HL-60/S4 treated with retinoic acid at 250 ng/mL for 4 days and 3 days (cell line): ENCODE measurements around the gene CYP20A1.
"Not testable (repeated sequence)": the region's sequence is repeated elsewhere in the genome, so short reads cannot be mapped to it uniquely, and the experiment has no call there.

ENCODE experiments used
- in situ Hi-C: fragments of 300-500 bp; cut with MboI; formaldehyde crosslinking; loops from 2 replicates; pipeline ENCODE4 v1.7.0; 2022; ENCODE audit warnings: low sequenced_read_pairs

CYP20A1 gene, protein sequence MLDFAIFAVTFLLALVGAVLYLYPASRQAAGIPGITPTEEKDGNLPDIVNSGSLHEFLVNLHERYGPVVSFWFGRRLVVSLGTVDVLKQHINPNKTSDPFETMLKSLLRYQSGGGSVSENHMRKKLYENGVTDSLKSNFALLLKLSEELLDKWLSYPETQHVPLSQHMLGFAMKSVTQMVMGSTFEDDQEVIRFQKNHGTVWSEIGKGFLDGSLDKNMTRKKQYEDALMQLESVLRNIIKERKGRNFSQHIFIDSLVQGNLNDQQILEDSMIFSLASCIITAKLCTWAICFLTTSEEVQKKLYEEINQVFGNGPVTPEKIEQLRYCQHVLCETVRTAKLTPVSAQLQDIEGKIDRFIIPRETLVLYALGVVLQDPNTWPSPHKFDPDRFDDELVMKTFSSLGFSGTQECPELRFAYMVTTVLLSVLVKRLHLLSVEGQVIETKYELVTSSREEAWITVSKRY

DNA sequence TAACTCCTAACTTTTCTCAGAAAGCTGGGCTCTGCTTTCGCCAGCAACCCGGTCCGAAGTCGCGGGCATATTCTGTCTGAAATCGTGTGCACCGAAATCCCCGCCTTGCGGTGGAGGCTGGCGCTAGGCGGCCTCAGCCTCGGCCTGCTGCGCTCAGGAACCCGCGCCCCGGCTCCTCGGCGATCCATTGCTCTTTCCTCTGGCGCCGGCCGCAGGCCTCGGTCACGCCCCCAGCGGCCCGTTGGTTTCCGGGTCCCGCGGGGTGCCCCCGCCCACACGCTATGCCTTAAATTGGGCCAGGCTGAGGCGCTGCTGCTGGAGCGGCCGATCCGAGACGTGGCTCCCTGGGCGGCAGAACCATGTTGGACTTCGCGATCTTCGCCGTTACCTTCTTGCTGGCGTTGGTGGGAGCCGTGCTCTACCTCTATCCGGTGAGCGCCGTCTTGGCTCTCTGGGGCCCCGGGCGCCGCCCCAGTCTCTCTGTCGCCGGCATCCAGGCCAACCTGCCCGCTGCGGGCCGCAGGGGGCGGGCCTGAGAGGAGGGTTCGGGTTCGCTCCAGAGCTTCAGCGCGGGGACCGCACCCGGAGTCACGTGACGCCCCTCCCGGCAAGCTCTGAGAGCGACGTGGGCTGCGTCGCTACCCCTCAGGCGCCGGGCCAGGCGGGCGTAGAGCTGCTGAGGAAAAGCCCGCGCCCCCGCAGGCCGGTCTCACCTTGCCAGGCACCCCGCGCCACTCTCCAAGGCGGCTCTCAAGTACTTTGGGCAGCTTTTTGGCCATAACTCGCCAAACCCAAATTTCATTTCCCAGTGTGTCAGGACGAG lies at the start of gene CYP20A1:
CYP20A1 (plus strand) TSS at position 315 of the 823 bp plus-strand sequence; CDS start at position 360, 45 bp downstream.
- in situ Hi-C loops, result no loop called here

DNA sequence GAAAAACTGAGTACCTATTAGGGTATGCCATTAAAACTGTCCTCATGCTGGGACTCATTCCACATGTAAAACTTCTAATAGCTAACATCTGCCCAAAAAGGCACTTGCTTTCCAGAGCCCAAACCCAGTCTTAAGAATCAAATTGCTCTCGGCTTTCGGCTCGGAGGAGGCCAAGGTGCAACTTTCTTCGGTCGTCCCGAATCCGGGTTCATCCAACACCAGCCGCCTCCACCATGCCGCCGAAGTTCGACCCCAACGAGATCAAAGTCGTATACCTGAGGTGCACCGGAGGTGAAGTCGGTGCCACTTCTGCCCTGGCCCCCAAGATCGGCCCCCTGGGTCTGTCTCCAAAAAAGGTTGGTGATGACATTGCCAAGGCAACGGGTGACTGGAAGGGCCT lies 48.3 kb upstream of the CYP20A1 start:
- in situ Hi-C loops, result not testable (repeated sequence)

DNA sequence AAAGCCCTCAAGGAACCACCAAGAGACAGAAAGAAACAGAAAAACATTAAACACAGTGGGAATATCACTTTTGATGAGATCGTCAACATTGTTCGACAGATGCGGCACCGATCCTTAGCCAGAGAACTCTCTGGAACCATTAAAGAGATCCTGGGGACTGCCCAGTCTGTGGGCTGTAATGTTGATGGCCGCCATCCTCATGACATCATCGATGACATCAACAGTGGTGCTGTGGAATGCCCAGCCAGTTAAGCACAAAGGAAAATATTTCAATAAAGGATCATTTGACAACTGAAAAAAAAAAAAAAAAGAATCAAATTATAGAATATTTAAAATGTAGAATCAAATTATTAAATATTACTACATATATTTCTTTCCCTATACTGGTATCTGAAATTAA lies 47.8 kb upstream of the CYP20A1 start:
- in situ Hi-C loops, result not testable (repeated sequence)

DNA sequence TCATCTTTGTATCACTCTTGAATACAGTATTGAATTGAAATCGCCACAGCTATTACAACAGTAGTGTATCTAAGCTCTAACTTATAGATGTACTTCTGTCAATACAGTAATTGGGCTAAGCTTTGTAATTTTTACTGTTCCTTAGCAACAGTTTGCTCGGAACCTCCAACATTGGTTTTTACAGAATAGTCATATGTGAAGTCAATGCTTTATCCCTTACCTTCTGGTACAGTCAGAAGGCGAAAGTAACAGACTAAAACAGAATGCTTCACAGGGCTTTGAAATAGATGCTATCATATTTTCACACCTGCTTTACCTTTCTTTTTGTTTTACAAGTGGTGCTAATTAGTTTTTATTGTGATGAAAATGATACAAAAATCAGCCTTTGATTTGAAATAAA lies 46.9 kb upstream of the CYP20A1 start:
- in situ Hi-C loops, result no loop called here

DNA sequence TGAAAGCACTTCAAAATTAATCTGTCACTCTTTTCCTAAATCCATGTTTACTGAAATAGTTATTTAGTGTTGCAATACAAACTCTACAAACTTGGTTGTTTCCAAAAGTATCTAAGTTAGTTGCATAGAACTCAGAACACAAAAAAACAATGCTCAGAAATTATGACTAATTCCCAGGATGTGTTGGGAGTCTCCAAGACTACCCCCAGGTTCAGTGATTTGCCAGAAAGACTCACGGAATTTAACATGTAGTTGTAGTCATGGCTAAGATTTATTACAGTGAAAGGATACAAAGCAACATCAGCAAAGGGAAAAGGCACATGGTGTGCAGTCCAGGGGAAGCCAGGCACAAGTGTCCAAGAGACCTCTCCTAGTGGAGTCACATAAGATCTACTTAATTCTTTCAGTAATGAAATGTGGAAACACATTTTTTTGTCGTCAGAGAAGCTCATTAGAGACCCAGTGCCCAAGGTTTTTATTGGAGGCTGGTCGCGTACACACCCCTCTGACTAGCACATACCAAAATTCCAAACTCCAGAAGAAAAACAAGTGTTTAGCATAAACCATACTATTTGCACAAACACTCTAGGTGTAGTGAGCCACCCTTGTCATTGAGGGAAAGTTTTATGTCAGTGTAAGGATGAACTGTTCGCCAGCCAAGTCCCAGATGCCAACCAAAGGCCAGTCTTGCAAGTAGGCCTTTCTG lies 43.3 kb upstream of the CYP20A1 start:
- in situ Hi-C loops, result no loop called here

DNA sequence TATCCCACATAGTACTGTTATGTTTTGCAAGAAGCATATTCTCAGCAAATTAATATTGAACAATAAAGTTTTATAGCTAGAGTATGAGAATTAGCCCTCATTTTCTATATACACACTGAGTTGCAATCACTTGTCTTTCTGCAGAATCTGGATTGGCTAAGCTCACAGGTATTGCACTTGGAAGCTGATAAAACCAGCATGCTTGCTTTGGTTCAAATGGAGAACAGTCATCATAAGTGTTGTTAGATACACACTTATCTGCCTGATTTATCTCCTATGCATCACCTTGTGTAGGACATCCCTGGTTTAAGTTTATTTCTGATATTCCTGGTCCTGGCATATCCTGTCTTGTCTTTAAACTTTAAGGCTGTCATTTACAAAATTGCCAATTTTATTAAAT lies 38.0 kb upstream of the CYP20A1 start:
- in situ Hi-C loops, result no loop called here

DNA sequence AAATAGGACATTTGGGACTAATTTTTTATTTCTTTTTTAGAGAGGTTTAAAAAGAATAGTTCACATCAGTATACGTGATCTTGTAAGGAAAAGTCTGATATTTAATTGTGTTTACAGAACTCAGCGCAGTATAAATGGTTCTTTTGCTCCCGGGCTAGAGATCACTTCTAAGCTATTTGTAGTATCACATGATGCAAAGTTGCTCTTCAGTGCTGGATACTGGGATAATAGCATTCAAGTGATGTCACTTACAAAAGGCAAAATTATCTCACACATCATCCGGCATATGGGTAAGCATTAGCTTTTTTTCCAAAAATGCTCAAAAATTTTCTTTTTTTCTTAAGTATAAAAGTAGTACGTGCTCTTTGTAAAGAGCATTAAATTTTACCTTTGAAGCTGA lies 37.4 kb upstream of the CYP20A1 start:
- in situ Hi-C loops, result no loop called here

DNA sequence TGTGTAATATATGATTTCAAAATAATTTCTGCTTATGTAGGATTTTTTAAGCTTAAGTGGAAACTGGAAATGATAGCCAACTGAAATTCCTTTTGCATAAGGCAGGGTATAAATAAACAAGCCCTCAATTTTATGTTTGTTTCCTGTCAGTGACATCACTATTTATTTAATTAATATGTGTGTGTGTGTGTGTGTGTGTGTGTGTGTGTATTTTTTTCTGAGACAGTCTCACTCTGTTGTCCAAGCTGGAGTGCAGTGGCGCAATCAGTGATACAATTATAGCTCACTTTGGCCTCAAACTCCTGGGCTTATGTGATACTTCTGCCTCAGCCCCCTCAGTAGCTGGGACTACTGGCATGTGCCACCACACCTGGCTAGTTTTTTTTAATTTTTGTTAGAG lies 29.3 kb upstream of the CYP20A1 start:
- in situ Hi-C loops, result no loop called here

DNA sequence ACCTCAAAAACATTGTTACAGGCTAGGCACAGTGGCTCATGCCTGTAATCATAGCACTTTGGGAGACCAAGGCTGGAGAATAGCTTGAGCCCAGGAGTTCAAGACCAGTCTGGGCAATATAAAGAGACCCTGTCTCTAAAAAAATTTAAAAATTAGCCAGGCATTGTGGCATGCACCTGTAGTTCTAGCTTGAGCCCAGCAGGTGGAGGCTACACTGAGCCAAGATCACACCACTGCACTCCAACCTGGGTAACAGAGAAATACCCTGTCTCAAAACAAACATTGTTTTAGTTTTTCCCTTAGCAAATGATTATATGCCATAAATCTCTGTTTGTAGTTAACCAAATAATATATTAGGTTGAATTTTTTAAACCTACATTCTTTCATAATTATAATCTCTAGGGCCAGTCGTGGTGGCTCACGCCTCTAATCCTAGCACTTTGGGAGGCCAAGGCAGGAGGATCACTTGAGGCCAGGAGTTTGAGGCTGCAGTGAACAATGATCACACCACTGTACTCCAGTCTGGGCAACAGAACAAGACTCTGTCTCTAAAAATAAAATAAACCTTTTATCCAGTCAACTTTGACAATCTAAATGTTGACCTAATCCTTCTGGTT lies 13.3 kb upstream of the CYP20A1 start:
- in situ Hi-C loops, result no loop called here

DNA sequence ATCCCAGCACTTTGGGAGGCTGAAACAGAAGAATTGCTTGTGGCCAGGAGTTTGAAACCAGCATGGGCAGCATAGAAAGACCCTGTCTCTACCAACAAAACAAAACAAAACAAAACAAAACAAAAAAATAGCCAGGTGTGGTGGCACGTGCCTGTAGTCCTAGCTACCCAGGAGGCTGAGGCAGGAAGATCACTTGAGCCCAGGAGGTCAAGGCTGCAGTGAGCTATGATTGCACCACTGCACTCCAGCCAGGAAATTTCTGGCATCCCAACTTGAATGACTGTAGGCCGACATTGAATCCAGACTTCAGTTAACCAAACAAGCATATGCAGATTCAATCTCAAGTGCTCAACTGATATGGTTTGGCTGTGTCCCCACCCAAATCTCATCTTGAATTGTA lies 9.1 kb upstream of the CYP20A1 start:
- in situ Hi-C loops, result not testable (repeated sequence)

DNA sequence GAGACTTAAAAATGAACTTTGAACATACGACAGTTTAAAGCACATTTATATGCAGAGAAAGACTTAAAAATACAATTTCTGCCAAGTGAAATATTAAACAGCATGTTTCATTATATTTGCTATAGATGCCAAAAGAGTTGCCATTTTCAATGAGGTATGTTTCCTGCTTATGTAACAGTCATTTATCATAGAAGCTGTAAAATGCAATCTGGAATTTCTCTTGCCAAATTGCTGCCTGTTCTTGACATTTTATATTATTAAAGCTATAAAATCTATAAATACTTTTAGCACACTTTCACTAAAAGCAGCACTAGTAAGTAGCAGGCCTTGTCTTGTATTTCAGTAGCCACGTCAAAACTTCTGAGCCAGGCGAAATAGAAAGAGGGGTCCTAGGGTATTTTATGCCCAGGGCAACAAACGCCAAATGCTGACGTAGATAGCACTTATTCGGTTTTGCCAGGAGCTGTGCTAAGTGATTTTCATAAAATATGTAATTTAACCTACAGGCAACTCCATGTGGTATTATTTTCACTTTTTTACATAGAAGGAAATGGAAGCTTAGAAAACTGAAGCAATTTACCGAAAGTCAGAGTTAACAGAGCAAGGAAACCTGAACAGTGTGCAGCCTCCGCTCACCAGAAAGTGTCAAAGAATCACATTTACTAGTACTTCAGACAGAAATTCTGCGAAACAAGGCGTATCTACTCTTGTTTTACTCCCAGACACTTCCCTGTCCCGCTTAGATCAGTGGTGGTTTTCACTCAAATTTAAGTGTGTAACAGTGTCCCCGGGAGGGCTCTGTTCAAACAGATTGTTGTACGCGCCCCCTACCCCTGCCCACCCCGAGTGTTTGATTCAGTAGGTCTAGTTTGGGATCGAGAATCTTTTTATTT lies 1.2 kb upstream of the CYP20A1 start:
- in situ Hi-C loops, result no loop called here

DNA sequence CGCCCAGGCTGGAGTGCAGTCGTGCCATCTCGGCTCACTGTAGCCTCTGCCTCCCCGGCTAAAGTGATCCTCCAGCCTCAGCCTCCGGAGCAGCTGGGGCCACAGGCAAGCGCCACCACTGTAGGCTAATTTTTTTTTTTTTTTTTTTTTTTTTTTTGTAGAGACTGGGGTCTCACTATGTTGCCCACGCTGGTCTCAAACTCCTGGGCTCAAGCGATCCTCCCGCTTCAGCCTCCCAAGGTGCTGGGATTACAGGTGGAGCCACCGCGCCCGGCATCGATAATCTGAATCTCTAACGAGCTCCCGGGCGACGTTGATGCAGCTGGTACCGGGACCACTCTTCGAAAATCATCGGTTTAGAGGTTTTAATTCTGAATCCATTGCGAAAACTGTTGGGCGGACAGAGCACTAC lies 520 bp upstream of the CYP20A1 start:
- in situ Hi-C loops, result no loop called here

DNA sequence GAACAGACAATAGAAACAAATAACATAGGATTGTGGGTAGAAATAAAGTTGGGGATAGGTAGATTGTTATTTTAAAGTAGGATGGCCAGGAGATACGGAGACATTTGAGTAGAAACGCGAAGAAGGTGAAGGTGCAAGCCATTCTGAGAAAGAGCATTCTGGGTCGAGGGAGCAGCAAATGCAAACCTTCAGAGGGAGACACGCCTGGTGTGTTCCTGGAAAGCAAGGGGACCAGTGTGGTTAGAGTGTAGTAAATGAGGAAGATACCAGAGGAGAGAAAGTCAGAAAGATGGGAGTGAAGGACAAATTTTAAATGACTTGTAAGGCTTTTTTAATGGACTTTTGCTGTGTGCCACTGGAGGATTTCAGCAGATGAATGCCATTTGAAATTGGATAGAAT lies 1.7 kb downstream of the CYP20A1 start:
- in situ Hi-C loops, result no loop called here

DNA sequence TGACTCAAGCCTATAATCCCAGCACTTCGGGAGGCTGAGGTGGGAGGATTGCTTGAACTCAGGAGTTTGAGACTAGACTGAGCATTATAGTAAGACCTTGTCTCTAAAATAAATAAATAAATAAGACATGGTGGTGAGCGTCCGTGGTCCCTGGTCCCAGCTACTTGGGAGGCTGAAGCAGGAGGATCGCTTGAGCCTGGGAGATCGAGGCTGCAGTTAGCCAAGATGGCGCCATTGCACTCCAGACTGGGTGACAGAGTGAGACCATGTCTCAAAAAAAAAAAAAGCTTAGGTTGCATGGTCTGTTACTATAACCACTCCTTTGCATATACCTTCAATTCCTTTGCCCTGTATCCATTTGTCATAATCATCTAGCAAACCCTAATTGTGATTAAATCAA lies 3.7 kb downstream of the CYP20A1 start:
- in situ Hi-C loops, result no loop called here

DNA sequence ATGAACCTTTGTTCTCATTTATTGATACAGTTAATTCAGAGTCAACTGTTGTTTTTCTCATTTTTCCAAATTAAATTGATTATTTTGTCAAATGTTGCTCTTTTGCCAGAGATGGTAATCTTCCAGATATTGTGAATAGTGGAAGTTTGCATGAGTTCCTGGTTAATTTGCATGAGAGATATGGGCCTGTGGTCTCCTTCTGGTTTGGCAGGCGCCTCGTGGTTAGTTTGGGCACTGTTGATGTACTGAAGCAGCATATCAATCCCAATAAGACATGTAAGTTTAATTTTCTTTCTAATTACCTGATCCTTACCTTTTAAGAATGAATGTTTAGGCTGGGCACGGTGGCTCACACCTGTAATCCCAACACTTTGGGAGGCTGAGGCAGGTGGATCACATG lies 7.8 kb downstream of the CYP20A1 start:
- in situ Hi-C loops, result no loop called here

DNA sequence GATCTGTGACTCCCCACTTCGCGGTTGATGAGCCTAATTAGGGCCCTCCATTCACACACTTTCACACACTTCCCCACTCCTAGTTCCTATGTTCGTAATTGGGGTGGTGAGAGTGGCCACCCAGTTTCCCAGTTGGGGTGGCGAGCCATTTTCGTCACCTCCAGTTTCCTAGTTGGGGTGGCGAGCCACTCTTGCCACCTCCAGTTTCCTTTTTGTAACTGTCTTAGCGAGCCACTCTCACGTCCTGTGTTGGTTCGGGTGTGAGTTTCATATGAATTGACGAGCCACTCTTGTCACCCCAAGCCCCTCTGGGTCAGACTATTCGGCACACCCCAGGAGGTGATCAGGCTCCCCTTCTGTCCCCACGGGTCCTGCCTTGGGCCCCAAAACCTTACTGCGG lies 14.0 kb downstream of the CYP20A1 start:
- in situ Hi-C loops, result no loop called here

DNA sequence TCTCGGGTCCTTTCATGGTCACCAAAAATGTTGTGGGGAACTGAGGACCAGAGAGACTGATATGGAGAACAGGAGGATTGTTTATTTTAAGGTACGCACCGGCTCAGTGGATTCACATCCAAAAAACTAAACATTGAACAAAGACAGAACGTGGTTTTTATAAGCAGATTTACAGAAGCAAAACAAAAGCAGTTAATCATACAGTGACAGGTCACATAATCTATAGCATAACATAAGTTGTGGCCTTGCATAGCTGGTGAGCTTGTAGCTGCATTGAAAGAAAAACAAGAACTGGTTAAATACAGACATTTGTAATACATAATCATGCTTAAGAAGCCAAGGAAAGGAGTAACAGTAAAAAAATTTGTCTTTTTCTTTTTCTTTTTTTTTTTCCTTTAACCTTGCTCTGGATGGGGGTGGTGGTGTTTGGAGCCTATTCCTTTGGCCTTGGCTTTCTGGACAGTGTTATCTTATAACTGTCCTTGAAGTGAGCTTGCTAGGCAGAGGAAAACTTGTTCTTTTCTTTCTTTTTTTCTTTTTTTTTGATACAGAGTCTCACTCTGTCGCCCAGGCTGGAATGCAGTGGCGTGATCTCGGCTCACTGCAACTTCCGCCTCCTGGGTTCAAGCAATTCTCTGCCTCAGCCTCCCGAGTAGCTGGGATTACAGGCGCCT lies 14.7 kb downstream of the CYP20A1 start:
- in situ Hi-C loops, result not testable (repeated sequence)

DNA sequence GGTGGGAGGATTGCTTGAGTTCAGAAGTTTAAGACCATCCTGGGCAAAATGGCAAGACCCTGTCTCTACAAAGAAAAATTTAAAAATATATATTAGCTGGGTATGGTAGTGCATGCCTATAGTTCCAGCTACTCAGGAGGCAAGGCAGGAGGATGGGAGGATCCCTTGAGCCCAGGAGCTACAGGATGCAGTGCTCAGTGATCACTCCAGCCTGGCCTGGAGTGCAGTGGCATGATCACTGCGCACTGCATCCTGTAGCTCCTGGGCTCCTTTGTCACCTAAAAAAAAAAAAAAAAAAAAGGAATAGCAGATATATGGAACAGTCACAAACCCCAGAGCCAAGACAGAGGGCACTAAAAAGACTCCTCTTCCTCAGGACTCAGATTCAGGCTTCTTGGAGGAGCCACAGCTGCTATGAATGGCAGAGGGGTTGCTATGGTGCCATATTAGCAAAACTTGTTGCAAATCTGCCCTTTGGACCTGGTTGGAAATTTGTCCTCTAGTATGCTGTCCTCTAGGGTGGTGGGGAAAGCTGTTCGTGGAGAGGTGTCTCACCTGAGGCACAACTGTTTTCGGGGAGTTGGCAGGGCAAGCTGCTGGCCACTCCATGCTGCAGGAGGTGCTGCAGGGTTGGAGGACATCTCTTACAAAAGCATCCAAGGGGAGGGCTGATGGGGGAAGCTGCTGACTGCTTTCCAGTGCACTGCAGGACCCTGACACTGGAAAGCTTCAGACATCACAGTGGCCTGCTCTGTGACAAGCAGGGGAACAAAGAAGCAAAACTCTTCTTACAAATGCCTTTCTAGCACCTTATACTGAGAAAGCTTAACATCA lies 22.7 kb downstream of the CYP20A1 start:
- in situ Hi-C loops, result no loop called here

DNA sequence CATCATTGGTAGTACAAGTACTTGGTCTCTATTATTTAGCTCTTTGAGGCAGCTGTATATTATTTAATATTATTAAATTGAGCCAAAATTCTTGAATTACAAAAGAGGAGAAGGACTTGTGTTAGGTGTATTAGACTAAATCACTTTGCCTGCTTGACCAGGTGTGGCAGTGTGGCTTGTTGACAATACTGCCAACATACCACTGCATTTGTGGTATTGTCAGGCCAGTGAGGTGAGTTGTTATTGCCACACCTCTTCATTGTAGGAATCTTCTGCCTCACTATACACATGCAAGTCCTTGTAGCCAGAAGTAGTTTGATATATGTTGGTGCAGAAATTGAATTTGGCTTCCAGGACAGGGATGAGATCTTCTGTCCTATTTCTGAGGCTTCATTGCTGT lies 40.5 kb downstream of the CYP20A1 start:
- in situ Hi-C loops, result no loop called here
